GM19240 (cell line): ENCODE data around the gene XPO5.
"Not testable (repeated sequence)": the region's sequence is repeated elsewhere in the genome, so short reads cannot be mapped to it uniquely, and the experiment has no call there.

Source experiments
- DNase-seq: peaks from one replicate; pipeline ENCODE4 v3.0.0; 2011; ENCODE audit warnings: low spot score; ENCODE audit not compliant: insufficient read length

Gene XPO5

DNA sequence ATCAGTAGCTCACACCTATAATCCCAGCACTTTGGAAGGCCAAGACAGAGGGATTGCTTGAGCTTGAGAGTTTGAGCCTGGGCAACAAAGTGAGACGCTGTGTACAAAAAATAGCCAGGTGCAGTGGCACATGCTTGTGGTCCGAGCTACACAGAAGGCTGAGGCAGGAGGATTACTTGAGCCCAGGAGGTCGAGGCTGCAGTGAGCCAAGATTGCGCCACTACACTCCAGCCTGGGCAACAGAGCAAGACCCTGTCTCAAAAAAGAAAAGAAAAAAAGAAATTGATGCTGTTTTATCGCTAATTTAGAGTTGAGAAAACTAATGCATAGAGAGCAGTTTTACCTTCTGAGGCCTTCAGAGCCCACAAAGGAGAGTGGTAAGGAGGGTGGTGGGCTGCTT, 77.5 kb downstream of the XPO5 start:
- not testable (repeated sequence) for DNase-seq

DNA sequence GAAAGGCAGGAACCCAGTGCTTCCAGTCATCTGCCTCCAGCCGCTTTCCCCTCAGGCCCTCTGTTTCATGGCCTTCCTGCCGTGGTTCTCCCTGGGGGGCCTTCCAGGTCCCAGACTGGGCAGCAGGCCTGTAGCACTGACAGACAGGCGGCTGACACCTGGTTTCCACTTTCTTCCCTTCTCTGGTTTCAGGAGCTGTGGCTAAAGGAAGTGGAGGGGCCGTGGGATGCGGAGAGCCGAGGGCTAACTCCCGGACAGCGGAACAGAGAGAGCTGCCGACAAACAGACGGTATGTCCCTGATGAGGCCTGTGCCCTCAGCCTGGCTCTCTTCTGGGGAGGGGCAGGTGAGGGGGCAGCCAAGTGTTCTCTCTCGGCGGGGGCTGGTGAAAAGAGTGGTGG, 78.1 kb downstream of the XPO5 start:
- DNase-seq: no peak

DNA sequence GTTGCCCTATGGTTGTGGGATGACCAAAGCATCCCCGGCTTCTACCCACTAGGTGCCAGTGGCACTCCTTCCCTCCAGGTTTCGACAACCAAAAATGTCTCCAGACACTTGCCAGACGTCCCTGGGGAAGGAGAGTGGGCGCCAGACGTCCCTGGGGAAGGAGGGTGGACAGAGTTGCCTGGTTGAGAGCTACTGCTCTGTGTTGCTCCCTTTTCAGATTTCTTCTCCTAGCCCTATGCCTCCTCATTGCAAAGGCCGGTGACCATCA, 78.8 kb downstream of the XPO5 start:
- DNase-seq: no peak

DNA sequence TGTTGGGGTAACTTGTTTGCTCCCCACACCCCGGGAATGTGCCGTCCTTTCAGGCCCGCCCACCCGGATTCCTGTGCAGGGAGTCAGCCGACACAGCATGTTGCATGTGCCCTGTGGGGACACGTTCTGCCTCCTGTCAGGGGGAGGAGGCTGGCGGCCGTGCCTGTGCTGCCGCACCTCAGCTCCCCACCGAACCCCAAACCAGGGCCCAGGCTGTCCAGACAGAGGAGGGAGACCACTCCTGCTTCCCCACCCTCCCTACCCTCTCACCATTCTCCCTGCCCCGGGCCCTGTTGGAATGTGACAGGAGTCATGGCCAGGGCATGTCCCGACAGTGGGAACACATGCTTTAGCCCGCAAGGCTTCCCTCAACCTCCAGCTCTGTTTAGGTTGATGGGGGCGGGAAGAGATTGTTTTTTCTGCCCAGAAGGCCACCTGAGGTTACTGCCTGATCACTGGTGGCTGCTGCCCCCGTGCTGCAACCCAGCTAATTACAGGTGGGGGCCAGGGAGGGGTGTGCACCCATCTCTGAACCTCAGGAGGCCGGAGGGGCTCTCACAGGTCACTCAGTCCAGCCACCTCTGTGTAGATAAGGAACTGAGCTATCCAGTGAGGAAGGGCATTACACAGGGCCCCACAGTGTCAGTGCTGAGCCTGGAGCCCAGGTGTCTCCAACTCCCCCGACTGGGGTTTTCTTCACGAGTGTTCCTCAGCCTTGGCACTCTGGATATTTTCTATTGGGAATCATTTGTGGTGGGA, 79.3 kb downstream of the XPO5 start:
- no peak for DNase-seq

DNA sequence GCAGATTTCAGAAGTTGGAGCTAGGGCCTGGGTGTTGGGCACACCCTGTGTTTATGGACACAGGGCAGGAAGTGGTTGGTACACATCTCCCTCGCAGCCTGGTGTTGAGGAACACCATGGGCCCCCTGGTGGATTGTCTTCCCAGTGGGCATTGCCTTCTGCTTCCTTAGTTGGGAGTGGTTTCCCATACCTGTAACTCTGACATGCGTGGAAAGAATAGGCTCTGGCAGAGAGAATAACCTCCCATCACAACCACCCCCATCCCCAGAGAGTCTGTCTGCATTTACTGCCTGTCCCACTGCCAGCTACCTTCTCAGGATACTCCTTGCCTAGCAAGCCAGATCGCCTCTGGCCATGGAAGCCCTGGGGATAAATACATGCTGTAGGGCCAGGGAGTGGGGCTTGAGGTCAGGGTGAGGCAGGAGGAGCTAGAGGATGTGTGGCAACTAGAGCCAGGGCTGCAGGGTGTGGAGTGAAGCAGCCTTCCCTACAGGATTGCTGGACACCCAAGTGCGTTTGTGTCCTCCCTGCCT, 80.4 kb downstream of the XPO5 start:
- no peak for DNase-seq

DNA sequence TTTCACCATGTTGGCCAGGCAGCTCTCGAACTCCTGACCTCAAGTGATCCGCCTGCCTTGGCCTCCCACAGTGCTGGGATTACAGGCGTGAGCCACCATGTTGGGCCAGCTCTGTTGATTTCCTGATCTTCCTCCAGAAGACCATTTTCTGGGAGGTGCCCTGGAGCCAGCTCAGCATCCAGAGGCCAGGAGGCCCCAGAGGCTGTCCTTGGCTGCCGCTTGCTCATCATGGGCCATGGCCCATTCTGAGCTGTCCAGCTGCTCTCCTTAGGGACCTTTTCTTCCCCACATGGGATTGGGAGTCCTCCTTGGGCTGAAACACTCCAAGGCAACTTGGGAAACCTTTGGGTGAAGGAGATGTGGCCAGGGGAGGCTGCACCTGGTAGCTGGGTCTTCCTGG, 81.1 kb downstream of the XPO5 start:
- DNase-seq: no peak

DNA sequence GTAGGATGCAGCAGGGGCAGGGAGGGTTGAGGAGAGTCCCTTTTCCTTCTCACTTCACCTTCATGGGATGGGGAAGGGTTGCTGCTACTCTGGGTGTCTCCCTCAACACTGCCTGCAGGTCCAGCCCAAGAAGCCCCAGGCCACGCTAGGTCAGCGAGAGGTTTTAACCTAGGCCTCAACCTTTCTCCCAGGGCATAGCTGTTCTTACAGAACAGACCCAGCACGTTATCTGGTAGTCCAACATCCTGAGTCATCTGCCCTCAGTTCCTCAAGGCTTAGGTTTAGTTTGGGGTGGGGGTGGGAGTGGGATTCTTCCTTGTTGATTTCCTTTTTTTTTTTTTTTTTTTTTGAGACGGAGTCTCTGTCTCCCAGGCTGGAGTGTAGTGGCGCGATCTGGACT, 81.5 kb downstream of the XPO5 start:
- DNase-seq: no peak

DNA sequence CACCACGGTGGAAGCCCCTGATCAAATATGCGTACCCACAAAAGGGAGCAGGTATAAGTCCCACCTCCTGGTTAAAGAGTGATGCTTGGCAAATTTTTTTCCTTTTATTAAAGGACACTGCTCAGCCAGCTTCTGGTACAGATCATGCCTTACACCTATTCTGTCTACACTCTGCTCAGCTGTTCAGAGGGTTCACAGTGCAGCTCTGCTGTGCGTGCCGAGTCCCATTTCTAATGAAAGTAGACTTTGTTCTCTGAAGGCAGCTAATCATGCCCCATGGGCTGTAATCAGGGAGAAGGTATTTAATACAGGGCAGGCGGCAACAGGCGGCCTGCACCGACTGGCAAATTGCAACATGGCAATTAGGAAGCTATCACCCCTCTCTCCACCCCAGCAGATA, 82.0 kb downstream of the XPO5 start:
- DNase-seq: no peak

DNA sequence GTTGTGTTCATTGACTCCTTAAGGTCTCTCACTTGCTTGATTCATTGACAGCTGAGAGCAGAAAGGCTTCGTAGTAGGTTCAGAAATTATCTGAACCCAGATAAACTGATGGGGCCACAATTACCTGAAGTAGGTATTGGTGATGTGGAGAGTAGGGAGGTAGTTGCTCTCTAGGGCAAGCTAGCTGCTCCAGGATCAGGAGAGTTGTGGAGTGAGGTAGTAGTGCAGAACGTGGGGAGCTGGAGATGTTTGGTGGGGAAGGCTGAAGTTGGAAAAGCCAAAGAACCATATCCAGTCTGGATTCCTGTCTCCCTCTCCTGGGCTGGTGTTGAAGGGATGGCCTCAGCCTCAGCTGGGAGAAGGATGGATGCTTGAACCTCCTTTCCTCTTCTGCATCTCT, 82.6 kb downstream of the XPO5 start:
- DNase-seq: no peak

DNA sequence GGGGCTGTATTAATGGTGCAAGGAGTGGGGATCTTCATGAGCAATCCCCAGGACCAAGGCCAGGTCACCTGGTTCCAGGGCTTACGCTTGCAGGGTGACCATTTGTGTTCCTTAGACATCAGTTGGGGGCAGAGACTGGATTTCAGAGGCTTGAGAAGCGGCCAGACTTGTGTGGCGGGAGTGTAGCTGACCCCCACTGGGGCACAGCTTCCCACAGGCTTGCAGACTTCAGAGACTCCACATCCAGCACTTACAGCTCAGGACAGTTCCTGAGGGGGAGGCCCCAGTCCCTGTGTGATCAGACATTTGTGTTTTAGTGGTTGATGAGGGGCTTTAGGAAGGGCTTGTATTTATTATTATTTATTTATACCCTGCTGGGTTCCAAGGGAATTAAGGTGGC, 83.2 kb downstream of the XPO5 start:
- no peak for DNase-seq

DNA sequence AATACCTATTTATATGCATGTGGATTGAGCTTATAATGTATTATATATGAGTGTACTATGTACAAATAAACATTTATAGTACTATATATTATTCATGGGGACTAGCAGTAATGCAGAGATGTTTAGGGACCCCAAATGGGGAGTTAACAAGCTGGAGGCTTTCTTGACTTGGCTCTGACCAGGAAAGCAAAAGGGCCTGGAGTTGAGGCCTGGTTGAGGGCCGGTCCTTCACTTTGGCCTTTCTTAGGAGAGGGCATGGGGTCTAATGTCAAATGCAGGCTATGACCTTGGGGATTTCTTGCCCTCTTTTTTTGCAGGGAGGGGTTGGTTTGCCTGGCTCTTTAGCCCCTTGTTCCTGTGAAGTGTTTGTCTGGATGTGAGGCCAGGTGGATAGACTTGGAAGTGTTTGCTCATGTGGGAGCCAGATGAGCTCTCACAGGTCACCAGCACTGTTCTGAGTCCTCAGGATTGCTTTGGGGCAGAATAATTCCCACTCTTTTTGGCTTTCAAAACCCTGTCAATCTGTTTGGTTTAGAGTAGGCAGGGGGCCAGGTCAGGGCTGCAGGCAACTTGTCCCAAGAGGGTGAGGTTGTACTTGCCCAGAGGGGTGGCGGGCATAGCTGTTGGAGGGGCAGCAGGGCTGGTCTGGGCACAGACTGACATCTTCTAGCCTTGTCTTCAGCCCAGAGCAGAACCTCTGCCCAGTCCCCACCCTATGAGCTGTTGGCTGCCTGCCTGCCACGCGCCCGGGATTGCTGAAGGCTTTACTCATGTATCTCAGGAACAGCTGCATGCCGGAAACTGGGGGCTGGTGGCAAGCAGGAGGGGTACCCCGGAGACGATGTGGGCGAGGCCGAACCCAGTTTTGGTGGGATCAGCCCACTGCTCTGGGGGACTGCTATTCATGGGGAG, 83.8 kb downstream of the XPO5 start:
- DNase-seq: no peak

DNA sequence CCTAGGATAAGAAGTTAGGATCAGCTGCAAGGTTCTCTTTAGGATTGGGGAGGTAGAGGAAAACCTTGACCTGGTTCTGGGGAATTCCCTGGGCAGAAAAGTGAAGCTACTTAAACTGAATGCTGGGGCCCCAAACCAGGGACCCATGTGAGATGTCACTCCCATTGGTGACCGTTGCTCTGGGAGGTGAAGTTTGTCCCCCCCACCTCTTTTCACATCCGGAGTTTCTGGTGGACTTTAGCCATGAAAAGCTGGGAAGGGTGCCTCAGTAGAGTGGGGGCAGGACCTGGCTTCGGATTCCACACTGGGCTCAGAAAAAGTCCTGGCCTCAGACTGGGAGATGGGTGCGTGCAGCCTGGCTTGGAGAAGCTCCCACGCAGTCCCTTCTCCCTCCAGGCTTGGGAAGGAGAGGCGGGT, 85.3 kb downstream of the XPO5 start:
- DNase-seq: no peak

DNA sequence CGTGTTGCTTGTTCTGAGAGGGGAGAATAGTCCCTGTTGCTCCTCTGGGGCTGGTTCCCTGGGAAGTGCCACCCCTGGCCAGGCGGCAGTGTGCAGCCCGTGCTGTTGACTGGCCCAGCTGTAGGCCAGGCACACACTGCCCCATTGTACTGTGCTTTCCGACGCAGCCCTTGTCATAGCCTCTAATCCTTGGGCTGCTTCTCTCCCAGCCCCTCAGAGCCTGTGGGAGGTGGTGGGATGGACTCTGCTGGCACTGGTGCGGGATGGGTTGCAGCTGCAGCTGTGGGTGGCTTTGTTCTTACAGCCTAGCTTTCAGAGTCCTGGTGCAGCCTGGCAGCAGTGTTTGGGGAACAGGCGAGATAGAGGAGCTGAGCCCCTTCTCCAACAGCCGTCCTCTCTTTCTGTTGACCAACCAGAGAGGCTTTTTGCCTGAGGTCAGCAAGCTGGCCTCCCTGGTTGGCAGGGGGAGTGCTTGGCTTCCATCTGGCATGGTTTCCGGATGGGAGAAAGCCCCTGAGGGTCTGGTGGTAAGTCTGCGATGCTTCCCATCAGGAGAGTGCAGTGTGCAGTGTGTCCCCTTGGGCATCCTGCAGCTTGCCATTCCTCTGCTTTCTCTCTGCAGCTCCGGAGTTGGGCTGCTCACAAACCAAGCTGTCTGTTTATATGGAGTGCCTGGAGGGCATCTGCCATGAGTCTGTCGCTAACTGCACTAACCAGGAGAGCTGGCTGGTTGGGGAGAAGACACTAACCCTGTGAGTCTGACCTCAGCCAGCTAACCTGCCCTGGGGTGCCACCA, 86.4 kb downstream of the XPO5 start:
- no peak for DNase-seq

DNA sequence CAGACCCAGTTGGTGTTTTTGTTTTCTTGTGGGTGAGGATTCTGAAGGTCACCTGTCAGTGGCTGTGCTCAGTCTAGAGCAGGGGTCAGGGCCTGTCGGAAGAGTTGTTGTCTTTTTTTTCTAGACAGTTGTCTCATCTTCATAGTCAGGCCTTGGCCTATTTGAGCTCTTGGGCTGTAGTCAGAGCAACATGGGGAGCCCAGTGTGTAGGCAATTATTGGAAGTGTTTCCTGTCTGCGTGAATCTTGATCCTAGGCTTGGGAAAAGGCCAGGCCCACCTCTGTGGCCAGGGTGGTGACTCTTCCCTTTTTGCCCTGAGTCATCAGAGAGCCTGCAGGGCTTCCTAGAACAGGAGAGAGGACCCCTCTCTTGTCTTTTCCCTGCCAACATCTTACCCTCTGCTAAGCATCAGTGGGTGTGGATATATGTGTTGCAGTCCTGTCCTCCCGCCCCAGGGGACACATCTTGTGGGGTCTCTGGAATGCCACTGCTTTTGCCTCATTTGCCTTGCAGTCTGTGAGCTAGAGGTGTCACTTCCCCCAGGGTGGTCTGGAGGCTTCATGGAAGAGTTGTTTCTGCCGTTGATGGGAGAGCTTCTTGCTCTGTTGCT, 87.1 kb downstream of the XPO5 start:
- no peak for DNase-seq

DNA sequence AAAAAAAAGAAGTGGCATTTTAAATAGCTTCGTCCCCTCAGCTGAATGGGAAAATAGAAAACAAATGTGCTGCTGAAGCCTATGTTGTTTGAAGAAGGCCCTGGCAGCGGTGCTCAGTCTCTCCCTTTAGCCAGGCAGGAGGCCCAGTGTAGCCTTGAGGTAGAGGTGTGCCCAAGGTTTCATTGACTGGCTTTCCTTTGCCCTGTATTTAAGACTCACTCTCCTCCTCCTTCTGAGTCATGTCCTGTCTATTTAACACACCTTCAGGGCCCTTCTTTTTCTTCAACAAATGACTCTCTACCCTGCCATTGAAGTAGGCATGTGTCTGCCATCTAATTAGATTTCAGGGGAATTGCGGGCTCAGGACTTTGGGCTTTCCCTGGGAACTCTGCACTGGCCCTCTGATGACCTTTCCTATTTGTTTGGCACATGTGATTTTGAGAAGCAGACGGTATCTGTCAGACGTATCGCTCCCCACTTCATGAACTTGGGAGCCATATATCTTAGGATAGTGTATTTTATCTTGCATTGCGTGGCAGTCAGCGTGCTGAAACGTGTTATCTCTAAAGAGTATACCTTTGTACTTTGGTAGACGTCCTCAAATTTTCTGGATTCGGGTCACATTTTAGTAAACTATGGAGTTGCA, 94.1 kb downstream of the XPO5 start:
- DNase-seq: no peak

DNA sequence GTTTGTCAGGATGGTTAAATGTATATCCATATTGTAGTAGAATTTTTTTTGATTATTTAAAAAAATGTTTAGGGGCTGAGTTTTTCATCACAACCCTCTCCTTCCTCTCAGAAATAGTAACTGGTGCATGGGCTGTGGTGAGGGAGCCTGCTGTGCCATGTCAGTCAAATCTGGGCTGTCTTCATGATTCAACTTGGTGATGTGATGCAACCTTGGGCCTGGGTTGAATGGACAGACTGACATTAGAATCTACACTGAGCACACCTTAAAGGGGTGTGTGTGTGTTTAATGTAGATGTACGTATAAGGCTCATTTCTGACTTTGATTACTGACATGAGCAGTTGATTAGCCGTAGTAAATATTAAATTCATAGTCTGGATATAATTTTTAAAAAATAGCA, 94.8 kb downstream of the XPO5 start:
- DNase-seq: no peak

DNA sequence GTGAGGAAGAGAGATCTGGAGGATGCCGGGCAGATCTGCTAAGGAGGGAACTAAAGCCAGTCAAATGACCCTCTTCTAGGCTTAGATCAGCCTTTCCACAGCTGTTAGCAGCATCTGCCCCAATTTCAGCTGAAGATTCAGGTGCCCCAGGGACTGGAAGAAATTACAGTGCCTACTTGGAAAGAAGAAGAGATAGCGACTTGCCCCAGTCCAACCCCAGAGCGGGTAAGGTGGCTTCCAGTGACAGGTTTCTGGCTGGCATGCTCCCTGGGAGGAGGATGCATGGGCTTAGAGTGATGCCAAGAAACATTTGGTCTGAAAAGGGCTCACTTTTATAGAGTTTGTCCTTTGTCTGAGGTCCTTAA, 97.8 kb downstream of the XPO5 start:
- no peak for DNase-seq

DNA sequence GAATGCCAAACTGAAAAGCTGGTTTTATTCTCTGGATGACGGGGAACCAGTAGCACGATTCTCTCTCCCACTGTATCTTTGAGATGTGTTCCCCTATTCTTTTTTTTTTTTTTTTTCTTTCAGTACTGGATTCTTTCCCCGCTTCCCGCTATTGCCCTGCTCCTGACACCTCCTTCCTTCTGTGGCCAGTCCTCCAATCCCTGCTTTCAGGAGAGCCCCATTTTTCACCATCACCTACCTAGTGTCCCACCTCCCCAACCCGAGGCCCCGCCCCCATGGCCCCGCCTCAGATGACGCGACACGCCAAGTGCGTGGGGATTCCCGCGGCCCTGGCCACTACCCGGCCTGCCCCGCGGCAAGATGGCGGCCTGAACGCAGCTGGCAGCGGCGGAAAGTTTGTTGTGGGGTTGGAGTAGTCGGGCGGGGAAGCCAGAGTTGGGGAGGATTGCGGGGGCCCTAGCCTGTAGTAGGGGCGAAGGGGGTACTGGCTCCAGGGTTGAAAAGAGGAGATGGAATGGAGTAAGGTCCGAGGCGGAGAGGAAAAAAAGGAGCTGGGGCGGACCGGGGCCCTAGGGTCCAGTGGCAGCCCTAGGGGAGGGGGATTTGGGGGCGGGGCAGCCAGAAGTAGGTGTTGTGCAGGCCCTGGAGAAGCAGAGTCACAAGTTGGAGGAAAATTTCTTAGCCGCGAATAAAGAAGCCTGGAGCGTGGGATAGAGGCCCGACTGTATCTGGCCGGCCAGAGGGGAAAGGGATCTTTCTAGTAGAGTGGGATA, 98.4 kb downstream of the XPO5 start, which contains the start of gene TJAP1:
TSS of gene TJAP1 (plus strand) at position 336 of the 773 bp plus-strand sequence. CDS start 21,432 bp downstream, outside the sequence.
- DNase-seq: peak; percentile 90

DNA sequence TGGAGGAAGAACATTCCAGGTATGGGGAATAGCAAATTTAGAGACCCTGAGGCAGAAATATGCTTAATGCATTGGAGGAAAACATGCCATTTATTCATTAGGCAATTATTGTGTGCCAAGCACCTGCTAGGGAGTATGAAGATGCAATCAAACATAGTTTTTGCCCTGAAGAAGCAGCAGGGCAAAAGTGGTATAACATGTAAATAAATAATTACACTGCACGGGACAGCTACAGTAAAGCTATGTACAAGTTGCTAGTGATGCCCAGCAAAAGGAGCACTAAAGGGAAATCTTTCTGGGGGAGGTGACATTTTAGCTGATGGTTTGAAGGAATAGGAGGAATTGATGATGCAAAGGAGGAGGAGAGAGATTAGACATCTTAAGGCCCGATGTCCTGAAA, 99.1 kb downstream of the XPO5 start:
- no peak for DNase-seq

DNA sequence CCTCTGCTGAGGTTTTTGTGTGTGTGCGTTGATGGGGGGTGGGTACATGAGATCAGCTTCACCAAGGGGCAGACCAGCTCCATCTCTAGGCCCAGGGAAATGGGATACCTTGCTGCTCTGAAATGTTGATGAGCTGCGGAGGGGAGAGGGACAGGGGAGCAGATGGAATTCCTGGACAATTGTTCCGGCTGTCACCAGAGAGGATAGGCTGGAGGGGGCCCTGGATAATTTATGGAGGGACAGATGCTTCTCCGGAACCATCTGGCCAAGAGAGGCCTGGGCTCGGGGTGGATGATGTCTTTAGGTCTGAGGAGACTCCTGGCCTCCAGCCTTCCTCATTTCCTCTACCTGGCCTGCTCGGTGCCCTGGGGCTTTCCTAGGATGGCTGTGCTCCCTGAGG, 100.3 kb downstream of the XPO5 start:
- no peak for DNase-seq
